ENCODE results near the gene GPX6. TPM values are rescaled to one million over a fixed set of nuclear protein-coding genes. Genes with fewer than 3 reads are reported as not detected.

The GPX6 gene
- total RNA-seq, 4 donors from 2014 or later = not detected

- H3K27me3 ChIP-seq = no peaks in the 10 kb centered on the region
- DNase-seq = no peak
- intact Hi-C loops (cut with DNase I) = no loop called here
- H3K4me3 ChIP-seq (replicated peaks in 1 of 3) = no peak overlapping the region
- H3K4me1 ChIP-seq = no peaks in the 10 kb centered on the region
- TF ChIP-seq POLR2A (IDR thresholded peaks at IDR 0.05) (no peak), CTCF (IDR thresholded peaks at IDR 0.05) (no peak)
- no peaks in the 10 kb centered on the region for H3K36me3 ChIP-seq
- no peak overlapping the region for H3K27ac ChIP-seq
- no peaks in the 10 kb centered on the region for H3K9me3 ChIP-seq
- WGBS, 2 donors = 45 to 47% methylated on average over 2 of the region's 2 CpGs
Observed at GRCh38 chr6:28496099-28496779, 19.4 kb downstream of the GPX6 start.

DNA sequence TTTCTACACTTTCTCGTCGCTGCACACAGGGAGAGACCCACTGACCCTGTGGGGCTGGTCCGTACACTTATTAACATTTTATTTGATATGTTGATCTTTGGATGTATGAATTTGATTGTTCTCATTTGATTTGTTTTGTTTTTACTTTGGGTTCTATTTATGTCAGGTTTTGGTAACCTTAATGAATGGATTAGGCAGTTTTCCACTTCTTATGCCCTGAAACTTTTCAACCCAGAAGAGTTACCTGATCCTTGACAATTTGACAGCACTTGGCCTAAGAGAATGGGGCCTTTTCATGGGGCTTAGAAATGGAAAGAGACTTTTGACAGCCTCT is 23.6 kb downstream of the GPX6 start:
- no peaks in the 10 kb centered on the region for H3K27me3 ChIP-seq
- WGBS, 2 donors = 56 to 57% methylated on average over 3 of the region's 3 CpGs
- no peaks in the 10 kb centered on the region for H3K9me3 ChIP-seq
- H3K27ac ChIP-seq = no peak overlapping the region
- TF ChIP-seq CTCF (IDR thresholded peaks at IDR 0.05) = no peak
- no peak for TF ChIP-seq POLR2A (IDR thresholded peaks at IDR 0.05)
- no peak overlapping the region for H3K4me3 ChIP-seq (replicated peaks in 1 of 3)
- no peaks in the 10 kb centered on the region for H3K36me3 ChIP-seq
- H3K4me1 ChIP-seq = no peaks in the 10 kb centered on the region
- no peak for DNase-seq
- intact Hi-C loops (cut with DNase I) = no loop called here

GRCh38 chr6:28490205-28490890 is 25.2 kb downstream of the GPX6 start:
- peak overlapping the region in 2 of 3 donors; percentile 41 to 58 for H3K27ac ChIP-seq
- peak overlapping the region in 1 of 3 donors; percentile 8 for H3K4me3 ChIP-seq (replicated peaks in 1 of 3)
- intact Hi-C loops (cut with DNase I) = no loop called here
- 13 to 15% methylated on average over 23 of the region's 23 CpGs for WGBS, 2 donors
- TF ChIP-seq CTCF (IDR thresholded peaks at IDR 0.05) (no peak), POLR2A (IDR thresholded peaks at IDR 0.05) (no peak)
- H3K36me3 ChIP-seq = no peaks in the 10 kb centered on the region
- DNase-seq = no peak
- no peaks in the 10 kb centered on the region for H3K9me3 ChIP-seq
- H3K27me3 ChIP-seq = no peaks in the 10 kb centered on the region
- H3K4me1 ChIP-seq = no peaks in the 10 kb centered on the region

DNA sequence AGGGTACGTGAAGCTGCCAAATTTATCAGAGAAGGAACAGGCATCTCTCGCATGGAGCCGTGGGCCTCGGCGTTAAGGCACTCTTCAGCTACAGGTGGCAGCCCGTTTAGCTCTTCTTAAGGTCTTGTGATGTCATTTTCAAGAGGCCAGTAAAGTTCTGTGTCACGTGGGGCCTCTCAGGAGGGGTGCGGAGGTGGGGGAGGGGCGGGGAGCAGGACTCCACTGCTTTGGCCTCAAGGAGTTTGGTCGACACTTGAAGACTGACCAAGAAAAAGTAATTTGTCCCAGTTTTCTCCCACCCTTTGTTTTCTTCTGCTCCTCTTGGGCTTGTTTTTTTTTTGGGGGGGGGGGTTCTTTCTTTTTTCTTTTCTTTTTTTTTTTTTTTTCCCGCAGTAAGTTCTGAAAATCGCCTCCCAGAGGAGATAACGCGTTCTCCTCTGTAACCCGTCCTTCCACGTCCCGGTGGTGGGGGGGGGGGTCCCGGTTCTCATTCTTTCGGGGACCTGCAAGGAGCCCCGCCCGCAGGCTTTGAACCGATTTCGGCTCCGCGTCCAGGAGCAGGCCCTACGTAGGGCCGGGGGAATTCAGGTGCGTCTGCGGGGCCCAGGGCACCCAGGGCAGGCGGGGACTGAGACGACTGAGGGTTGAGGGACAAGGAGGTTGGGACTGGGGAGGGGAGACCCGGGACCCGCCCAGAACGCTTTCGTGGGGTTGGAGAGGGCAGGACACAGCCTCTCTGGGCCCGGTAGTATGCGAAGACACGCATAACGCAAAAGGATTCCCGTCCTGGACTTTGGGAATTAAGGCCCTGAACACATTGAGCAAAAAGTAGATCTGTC is 26.0 kb downstream of the GPX6 start:
- H3K4me1 ChIP-seq = no peaks in the 10 kb centered on the region
- intact Hi-C loops (cut with DNase I) = no loop called here
- H3K27me3 ChIP-seq = no peaks in the 10 kb centered on the region
- peak overlapping the region in 2 of 3 donors; percentile 41 to 58 for H3K27ac ChIP-seq
- 3 to 4% methylated on average over 38 to 39 of the region's 40 CpGs for WGBS, 2 donors
- H3K4me3 ChIP-seq (replicated peaks in 1 of 3) = peak overlapping the region in 1 of 3 donors; percentile 8
- H3K9me3 ChIP-seq = no peaks in the 10 kb centered on the region
- DNase-seq = peak; percentile 29 to 66
- TF ChIP-seq CTCF (IDR thresholded peaks at IDR 0.05) = no peak
- TF ChIP-seq POLR2A (IDR thresholded peaks at IDR 0.05) = peak in 1 of 2 donors; percentile 43
- no peaks in the 10 kb centered on the region for H3K36me3 ChIP-seq

All from thyroid gland (tissue), 4 donors.